GM12878 (cell line): ENCODE results near the gene MTHFD2. TPM values are rescaled to one million over a fixed set of nuclear protein-coding genes. Genes with fewer than 3 reads are reported as not detected.
A peak's percentile ranks its signal among the peaks of the same experiment; 100 is the strongest.

Source experiments
- BRCA1 ChIP-seq: IDR thresholded peaks from 2 replicates; pipeline ENCODE4 v1.6.1; 2011; ENCODE audit warnings: low read depth, low read length, improper control_type of control experiment
- CBFB ChIP-seq: IDR thresholded peaks from 2 replicates; pipeline ENCODE4 v1.6.1; 2016; ENCODE audit warnings: antibody characterized with exemption, low read depth
- CEBPZ ChIP-seq: fragments of 150-350 bp; IDR thresholded peaks from 2 replicates; pipeline ENCODE4 v1.6.1; 2016; ENCODE audit warnings: low read depth, low read length
- ELK1 ChIP-seq: IDR thresholded peaks from 2 replicates; pipeline ENCODE4 v1.6.1; 2012; ENCODE audit warnings: low read depth, low read length, improper control_type of control experiment
- HDGF ChIP-seq: fragments of 450-650 bp; IDR thresholded peaks from 2 replicates; pipeline ENCODE4 v1.6.1; 2016; ENCODE audit warnings: antibody characterized with exemption
- IKZF2 ChIP-seq, 2 experiments: fragments of 450-650 bp; IDR thresholded peaks; 2 replicates each; pipeline ENCODE4 v1.6.1; 2017; ENCODE audit warnings: mild to moderate bottlenecking in 2 of 2, moderate library complexity in 2 of 2
- MAX ChIP-seq: IDR thresholded peaks from 2 replicates; pipeline ENCODE4 v1.6.1; 2012; ENCODE audit warnings: low read depth, low read length, improper control_type of control experiment
- NKRF ChIP-seq: fragments of 450-650 bp; conservative IDR thresholded peaks from 2 replicates; pipeline ENCODE4 v1.6.1; 2017; ENCODE audit warnings: mild to moderate bottlenecking, moderate library complexity
- PAX5 ChIP-seq: IDR thresholded peaks from 2 replicates; pipeline ENCODE4 v1.6.1; 2011; ENCODE audit warnings: low read depth, low read length, borderline replicate concordance
- POLR2A ChIP-seq: IDR thresholded peaks from 2 replicates; pipeline ENCODE4 v1.6.1; 2011; ENCODE audit warnings: low read depth, mild to moderate bottlenecking, low read length
- SKIL ChIP-seq: fragments of 450-650 bp; IDR thresholded peaks from 2 replicates; pipeline ENCODE4 v1.6.1; 2017; ENCODE audit warnings: mild to moderate bottlenecking, low read depth, inconsistent platforms; ENCODE audit not compliant: poor library complexity, severe bottlenecking
- SREBF1 ChIP-seq: IDR thresholded peaks from 2 replicates; pipeline ENCODE4 v1.6.1; 2012; ENCODE audit warnings: mild to moderate bottlenecking, low read length
- SREBF2 ChIP-seq: IDR thresholded peaks from 2 replicates; pipeline ENCODE4 v1.6.1; 2012; ENCODE audit warnings: mild to moderate bottlenecking, low read length
- TCF3 ChIP-seq: IDR thresholded peaks from 2 replicates; pipeline ENCODE4 v1.6.1; 2012; ENCODE audit warnings: low read depth, mild to moderate bottlenecking, low read length, borderline replicate concordance; ENCODE audit not compliant: insufficient read depth
- ZBED1 ChIP-seq: IDR thresholded peaks from 2 replicates; pipeline ENCODE4 v1.6.1; 2016; ENCODE audit warnings: borderline replicate concordance
- ZNF687 ChIP-seq: fragments of 450-650 bp; IDR thresholded peaks from 2 replicates; pipeline ENCODE4 v1.6.1; 2017; ENCODE audit warnings: mild to moderate bottlenecking, moderate library complexity
- polyA plus RNA-seq, 11 experiments: library from polyadenylated mRNA; depleted of rRNA in 4 of 11; unstranded in 6 of 11; stranded (reverse) in 5 of 11; fragments of >200 nt; fragmentation: Nextera tagmentation in 4 of 11; fragmentation: Illumina TruSeq in 1 of 11; extraction: Ambion mirVana in 4 of 11; extraction: Trizol in 1 of 11; gene quantifications; 1 replicate in 1 of 11; 2 replicates in 10 of 11; pipeline versions ENCODE4 v1.2.1 to v1.2.3, GENCODE V29; 2011 to 2016; ENCODE audit warnings: inconsistent platforms in 2 of 11, missing spikeins in 2 of 11, low read depth in 1 of 11
- total RNA-seq, 4 experiments: library from RNA; depleted of rRNA in 3 of 4; stranded (reverse); fragments of >200 nt in 3 of 4; fragmentation: Illumina TruSeq in 1 of 4; extraction: Trizol in 1 of 4; gene quantifications; 2 replicates each; pipeline versions ENCODE4 v1.2.1 to v1.2.3, GENCODE V29; 2013 to 2021

MTHFD2 gene
- total and polyA plus RNA-seq, 10 of the 15 experiments (the other 5 are each of a cell fraction or from before 2014, with no cell fraction given): 128 to 292 (median 150) TPM

GRCh38 chr2:74178211-74179062 is 20.0 kb upstream of the MTHFD2 start, which contains the start of gene MOB1A (continued):
- peak; percentile 78; the same call in 1 of the 2 replicates for TF ChIP-seq ZBED1
- peak; percentile 58; the same call in 1 of the 2 replicates for TF ChIP-seq HDGF
- TF ChIP-seq IKZF2 (IDR thresholded peaks at IDR 0.05): 0 out of 4 replicates have a peak, but pooled peaks of 1 of the 2 experiments have one; percentile 13
- peak; percentile 78 for TF ChIP-seq BRCA1
- no peak for TF ChIP-seq SREBF1
- peak; percentile 72; the same call in 1 of the 2 replicates for TF ChIP-seq NKRF
- TF ChIP-seq SKIL: no peak
- TF ChIP-seq ZNF687: no peak; the same call in 1 of the 2 replicates
- no peak for TF ChIP-seq CEBPZ
- no peak for TF ChIP-seq SREBF2
- TF ChIP-seq PAX5: peak; percentile 95
- TF ChIP-seq ELK1: no peak
- peak; percentile 29 for TF ChIP-seq MAX
- peak; percentile 94 for TF ChIP-seq POLR2A
- TF ChIP-seq TCF3: peak; percentile 33; the same call in 1 of the 2 replicates
- TF ChIP-seq CBFB: peak; percentile 60; the same call in 1 of the 2 replicates
